ENCODE results near the gene SLC6A16.

DNA sequence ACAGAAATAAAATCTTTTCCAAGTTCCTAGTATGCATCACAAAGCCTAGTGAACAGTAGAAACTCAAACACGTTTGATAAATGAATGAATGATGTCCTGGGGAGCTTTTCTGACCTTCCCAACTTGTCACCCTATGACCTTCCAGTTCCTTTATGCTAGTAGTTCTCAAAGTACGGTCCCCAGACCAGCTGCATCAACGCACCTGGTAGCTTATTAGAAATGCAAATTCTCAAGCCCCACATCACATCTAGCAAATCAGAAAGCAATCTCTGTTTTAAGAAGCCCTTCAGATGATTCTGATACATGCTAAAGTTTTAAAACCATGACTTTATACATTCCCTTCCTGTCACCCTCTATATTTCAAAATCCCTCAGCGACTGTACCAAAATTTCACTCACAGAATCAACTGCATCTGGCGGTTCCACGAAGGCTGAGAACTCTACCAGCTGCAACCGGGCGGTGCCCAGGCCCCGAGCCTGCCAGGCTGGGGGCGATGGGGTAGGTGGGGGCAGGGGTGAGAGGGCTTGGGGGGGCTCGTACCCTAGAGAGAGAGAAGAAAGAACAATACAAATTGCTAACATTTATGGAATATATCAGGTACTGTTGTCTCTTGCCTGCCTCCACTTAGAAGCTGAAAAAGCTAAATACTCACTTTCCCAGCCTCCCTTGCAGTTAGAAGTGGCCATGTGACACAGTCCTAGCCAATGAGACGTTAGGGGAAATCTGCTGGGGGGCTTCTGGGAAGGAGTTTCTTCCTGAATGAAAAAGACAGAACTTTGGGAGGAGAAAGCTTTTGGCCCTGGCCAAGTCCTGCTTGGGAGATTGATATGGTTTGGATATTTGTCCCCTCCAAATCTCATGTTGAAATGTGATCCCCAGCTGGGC lies 23.6 kb upstream of the SLC6A16 start:
- TF ChIP-seq, protein P1, sequence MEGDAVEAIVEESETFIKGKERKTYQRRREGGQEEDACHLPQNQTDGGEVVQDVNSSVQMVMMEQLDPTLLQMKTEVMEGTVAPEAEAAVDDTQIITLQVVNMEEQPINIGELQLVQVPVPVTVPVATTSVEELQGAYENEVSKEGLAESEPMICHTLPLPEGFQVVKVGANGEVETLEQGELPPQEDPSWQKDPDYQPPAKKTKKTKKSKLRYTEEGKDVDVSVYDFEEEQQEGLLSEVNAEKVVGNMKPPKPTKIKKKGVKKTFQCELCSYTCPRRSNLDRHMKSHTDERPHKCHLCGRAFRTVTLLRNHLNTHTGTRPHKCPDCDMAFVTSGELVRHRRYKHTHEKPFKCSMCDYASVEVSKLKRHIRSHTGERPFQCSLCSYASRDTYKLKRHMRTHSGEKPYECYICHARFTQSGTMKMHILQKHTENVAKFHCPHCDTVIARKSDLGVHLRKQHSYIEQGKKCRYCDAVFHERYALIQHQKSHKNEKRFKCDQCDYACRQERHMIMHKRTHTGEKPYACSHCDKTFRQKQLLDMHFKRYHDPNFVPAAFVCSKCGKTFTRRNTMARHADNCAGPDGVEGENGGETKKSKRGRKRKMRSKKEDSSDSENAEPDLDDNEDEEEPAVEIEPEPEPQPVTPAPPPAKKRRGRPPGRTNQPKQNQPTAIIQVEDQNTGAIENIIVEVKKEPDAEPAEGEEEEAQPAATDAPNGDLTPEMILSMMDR (IDR thresholded peaks at IDR 0.05), result no peak
- TF ChIP-seq POLR2A (IDR thresholded peaks at IDR 0.05), result no peak

Measured in adrenal gland (tissue), 5 donors.